GM12801 (cell line): ENCODE results near the gene MAGI1.

Experiments used
- TF ChIP-seq, protein P1 (sequence below): IDR thresholded peaks from one replicate; pipeline ENCODE4 v1.5.1; 2011; ENCODE audit warnings: control low read depth; ENCODE audit not compliant: insufficient read length; ENCODE audit errors: extremely low read depth

The MAGI1 gene

DNA sequence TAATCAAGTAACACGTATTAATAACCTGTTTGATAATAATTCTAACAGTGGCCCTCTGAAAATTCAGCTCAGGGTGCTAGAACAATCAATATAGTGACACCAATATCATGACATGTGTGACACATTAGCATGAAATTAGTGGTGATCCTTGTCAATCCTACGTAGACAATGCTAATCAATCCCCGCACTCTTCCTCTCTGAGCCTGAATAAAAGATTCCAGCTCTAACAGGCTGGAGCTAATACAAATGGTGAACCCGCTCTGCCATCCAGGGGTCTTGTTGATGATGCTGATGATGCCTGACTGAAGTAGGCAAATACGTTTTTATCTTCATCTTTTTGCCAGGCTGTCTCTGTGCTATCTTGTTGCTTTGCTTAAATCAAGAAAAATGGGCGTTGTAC, 462.5 kb downstream of the MAGI1 start:
- TF ChIP-seq, protein P1, sequence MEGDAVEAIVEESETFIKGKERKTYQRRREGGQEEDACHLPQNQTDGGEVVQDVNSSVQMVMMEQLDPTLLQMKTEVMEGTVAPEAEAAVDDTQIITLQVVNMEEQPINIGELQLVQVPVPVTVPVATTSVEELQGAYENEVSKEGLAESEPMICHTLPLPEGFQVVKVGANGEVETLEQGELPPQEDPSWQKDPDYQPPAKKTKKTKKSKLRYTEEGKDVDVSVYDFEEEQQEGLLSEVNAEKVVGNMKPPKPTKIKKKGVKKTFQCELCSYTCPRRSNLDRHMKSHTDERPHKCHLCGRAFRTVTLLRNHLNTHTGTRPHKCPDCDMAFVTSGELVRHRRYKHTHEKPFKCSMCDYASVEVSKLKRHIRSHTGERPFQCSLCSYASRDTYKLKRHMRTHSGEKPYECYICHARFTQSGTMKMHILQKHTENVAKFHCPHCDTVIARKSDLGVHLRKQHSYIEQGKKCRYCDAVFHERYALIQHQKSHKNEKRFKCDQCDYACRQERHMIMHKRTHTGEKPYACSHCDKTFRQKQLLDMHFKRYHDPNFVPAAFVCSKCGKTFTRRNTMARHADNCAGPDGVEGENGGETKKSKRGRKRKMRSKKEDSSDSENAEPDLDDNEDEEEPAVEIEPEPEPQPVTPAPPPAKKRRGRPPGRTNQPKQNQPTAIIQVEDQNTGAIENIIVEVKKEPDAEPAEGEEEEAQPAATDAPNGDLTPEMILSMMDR, result no peak

DNA sequence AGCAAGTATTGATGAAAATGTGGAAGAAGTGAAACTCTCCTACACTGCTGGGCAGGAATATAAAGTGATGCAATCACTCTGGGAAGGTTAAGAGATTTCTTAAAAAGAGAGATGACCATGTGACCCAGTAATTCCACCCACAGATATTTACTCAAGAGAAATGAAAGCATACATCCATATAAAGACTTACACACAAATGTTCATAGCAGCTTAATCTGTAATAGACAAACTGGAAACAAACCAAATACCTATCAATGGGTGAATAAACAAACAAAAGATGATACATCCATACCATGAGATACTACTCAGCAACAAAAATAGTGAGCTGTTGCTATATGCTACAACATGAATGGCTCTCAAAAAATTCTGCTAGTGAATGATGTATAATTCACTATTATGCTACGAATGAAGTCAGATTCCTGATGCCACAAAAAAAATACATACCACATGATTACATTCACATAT, 463.3 kb downstream of the MAGI1 start:
- TF ChIP-seq, protein P1, result no peak

DNA sequence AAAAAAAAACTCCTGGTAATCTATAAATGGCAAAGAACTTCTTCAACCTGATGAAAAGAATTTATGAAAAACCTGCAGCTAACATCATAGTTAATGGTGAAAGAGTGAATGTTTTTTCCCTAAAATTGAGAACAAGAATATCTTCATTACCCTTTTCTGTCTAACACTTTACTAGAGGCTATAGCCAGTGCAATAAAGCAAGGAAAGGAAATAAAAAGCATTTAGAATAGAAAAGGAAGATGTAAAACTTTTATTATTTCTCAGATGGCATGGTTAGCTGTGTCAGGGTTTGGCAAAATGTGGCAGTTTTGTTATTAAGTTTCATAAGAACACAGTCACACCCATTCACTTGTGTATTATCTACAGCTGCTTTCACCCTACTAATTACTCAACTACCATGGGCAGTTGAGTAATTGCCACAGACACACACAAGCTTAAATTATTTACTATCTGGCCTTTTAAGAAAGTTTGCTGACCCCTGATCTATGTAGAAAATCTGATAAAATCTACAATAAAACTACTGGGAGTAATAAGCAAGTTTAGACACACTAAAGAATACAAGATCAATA, 465.1 kb downstream of the MAGI1 start:
- TF ChIP-seq, protein P1, result no peak

DNA sequence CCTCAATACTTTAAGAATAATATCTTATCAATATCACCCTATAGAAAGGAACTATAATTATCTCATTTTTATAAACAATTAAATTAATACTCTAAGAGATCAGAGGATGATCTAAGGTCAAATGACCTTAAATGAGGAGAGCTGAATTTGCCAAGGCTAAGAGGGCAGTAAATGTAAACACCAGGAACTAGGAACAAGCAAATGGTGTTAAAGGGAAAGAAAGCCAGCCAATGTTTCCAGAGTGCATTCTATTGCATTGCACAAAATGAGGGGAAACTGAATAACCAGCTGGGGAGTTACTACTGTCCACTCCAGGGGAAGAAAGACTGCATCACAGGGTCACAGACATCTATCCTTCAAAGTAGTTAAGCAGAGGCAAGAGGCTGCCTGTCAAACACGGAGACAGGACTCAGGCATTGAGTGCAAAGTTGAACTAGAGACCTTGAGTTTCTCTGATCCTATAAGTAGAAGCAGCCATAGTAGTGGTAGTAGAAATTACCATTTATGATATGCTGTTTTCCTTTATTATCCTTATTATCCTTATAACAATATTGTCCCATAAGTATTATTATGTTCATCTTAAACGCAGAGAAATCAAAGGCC, 466.4 kb downstream of the MAGI1 start:
- TF ChIP-seq, protein P1, result no peak

DNA sequence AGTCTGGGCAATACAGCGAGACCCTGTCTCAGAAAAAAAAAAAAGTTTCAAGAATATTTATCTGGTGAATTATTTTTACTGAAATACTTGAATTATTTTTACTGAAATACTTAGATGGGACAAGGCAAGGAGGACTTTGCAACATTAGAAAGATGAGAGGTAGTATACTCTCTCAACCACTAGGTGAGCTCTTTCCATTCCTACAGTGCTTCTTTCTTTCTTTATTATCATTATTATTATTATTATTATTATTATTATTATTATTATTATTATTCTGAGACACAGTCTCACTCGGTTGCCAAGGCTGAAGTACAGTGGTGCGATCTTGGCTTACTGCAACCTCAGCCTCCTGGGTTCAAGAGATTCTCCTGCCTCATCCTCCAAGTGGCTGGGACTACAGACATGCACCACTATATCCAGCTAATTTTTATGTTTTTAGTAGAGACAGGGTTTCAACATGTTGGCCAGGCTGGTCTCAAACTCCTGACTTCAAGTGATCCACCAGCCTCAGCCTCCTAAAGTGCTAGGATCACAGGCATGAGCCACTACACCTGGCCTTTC, 468.8 kb downstream of the MAGI1 start:
- TF ChIP-seq, protein P1, result no peak

DNA sequence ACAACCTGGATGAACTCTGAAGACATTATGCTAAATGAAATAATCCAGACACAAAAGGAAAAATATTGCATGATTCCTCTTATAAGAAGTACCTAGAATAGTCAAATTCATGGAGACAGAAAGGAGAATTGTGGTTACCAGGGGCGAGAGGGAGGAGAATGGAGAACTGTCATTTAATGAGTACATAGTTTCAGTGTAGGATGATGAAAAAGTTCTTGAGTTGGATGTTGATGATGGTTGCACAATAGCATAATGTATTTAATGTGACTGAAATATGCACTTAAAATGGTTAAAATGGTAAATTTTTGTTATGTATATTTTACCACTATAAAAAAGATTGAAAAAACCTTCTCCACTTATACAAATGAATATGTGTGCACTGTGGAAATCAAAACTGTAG, 469.6 kb downstream of the MAGI1 start:
- TF ChIP-seq, protein P1, result no peak

DNA sequence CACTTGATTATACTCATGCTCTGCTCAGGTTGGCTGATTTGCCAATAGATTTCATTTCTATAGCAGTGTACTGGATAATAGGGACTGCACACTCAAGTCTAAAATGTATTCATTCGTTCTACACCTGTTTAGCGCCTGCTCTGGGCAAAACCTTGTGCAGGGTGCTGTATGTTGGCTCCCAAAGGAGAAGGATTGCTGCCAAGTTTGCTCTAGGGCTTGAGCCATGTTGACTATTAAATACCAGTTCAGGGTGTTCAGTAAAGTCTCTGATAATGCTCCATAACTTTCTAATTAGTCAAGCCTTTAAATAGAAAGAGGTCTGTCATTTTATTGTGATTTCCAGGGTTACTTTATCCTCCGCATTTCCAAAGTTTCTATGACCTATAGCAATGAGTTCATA, 470.2 kb downstream of the MAGI1 start:
- TF ChIP-seq, protein P1, result no peak
